Neural progenitor cell (in vitro differentiated cells): ENCODE measurements around the gene HDAC4. TPM values are rescaled to one million over a fixed set of nuclear protein-coding genes. Genes with fewer than 3 reads are reported as not detected.

Experiments
- DNase-seq: peaks from one replicate; pipeline ENCODE4 v3.0.0-alpha.2; 2016; ENCODE audit warnings: low spot score
- H2AFZ ChIP-seq: fragments of 200-600 bp; sonication (generic); replicated peaks from 2 replicates; pipeline ENCODE4 v1.6.1; 2016; ENCODE audit warnings: antibody characterized with exemption
- H3F3A ChIP-seq: fragments of 200-600 bp; sonication (generic); 2 replicates; pipeline ENCODE4 v1.6.1; 2016; ENCODE audit warnings: antibody characterized with exemption, low read depth
- H3K27ac ChIP-seq: fragments of 200-600 bp; sonication (generic); 2 replicates; pipeline ENCODE4 v1.5.1; 2016; ENCODE audit warnings: mild to moderate bottlenecking
- H3K27me3 ChIP-seq: fragments of 200-600 bp; sonication (generic); 2 replicates; pipeline ENCODE4 v1.6.1; 2016; ENCODE audit warnings: mild to moderate bottlenecking, moderate library complexity
- H3K36me3 ChIP-seq: fragments of 200-600 bp; sonication (generic); 2 replicates; pipeline ENCODE4 v1.5.1; 2016
- H3K4me1 ChIP-seq: fragments of 200-600 bp; sonication (generic); 2 replicates; pipeline ENCODE4 v1.6.1; 2016; ENCODE audit warnings: mixed run types
- H3K4me2 ChIP-seq: fragments of 200-600 bp; sonication (generic); 2 replicates; pipeline ENCODE4 v1.6.1; 2016
- H3K4me3 ChIP-seq: fragments of 200-600 bp; sonication (generic); 2 replicates; pipeline ENCODE4 v1.5.1; 2016
- H3K79me2 ChIP-seq: fragments of 200-600 bp; sonication (generic); 2 replicates; pipeline ENCODE4 v1.6.1; 2016; ENCODE audit warnings: low read depth
- H3K9ac ChIP-seq: fragments of 200-600 bp; sonication (generic); 2 replicates; pipeline ENCODE4 v1.6.1; 2016
- H3K9me3 ChIP-seq: fragments of 200-600 bp; sonication (generic); 2 replicates; pipeline ENCODE4 v1.5.1; 2016; ENCODE audit warnings: low read depth
- H4K20me1 ChIP-seq: fragments of 200-600 bp; sonication (generic); 2 replicates; pipeline ENCODE4 v1.6.1; 2016; ENCODE audit warnings: low read depth
- H3K27ac Mint-ChIP-seq: 3 replicates; pipeline ENCODE4 v1.8.0; 2021; ENCODE audit warnings: mixed read lengths
- H3K27me3 Mint-ChIP-seq: 2 replicates; pipeline ENCODE4 v1.8.0; 2022; ENCODE audit warnings: low read depth, mild to moderate bottlenecking, inconsistent platforms, moderate library complexity, mixed read lengths; ENCODE audit not compliant: insufficient read depth
- H3K36me3 Mint-ChIP-seq: 3 replicates; pipeline ENCODE4 v1.8.0; 2021; ENCODE audit warnings: mixed read lengths
- H3K4me1 Mint-ChIP-seq: 3 replicates; pipeline ENCODE4 v1.8.0; 2021; ENCODE audit warnings: mixed read lengths
- H3K4me3 Mint-ChIP-seq: 3 replicates; pipeline ENCODE4 v1.8.0; 2021; ENCODE audit warnings: mild to moderate bottlenecking, moderate library complexity, mixed read lengths
- H3K9me3 Mint-ChIP-seq: 3 replicates; pipeline ENCODE4 v1.8.0; 2020; ENCODE audit warnings: mixed read lengths
- EZH2 ChIP-seq: fragments of 200-600 bp; sonication (generic); IDR thresholded peaks from 2 replicates; pipeline ENCODE4 v1.6.1; 2017; ENCODE audit warnings: antibody characterized with exemption, mild to moderate bottlenecking, moderate library complexity
- EZH2phosphoT487 ChIP-seq: fragments of 200-600 bp; sonication (generic); IDR thresholded peaks from 2 replicates; pipeline ENCODE4 v1.6.1; 2017; ENCODE audit warnings: antibody characterized with exemption
- total RNA-seq: library from RNA; depleted of rRNA; stranded (reverse); fragments of >200 nt; gene quantifications from 2 replicates; pipeline ENCODE4 v1.2.3, GENCODE V29; 2015; ENCODE audit warnings: low replicate concordance
- TF ChIP-seq, protein P1 (sequence below): fragments of 200-600 bp; sonication (generic); IDR thresholded peaks from 2 replicates; pipeline ENCODE4 v1.5.1; 2017; ENCODE audit warnings: antibody characterized with exemption, mild to moderate bottlenecking

Gene HDAC4
- total RNA-seq, 1 donor from 2014 or later, result 36.0 TPM

DNA sequence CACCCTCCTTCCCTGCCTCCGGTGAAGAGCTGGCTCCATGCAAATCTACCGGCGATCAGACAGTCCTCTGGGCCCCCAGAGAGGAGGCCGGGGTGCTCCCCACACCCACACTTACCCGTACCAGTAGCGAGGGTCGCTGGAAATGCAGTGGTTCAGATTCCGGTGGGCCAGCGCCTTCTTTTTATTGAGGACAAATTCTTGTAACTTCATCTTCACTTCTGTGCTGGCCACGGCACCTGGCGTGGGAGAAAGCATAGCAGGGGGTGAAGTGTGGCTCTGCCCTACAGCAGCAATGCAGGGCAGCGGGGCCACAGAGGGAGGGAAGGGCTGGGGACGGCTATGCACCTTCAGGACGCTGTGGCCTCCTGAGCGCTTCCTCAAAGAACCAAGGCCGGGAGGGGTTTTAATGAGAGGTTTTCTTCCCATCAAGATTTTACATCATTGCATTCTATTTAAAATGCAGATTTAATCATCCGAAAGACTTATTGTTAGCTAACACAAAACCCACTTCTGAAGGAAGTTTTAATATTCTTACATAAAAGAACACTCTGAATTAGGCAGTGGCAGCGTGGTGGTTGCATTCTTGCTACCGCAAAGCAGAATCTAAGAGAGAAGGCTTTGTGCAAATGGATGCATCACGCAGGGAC lies 237.0 kb downstream of the HDAC4 start:
- H3K4me1 Mint-ChIP-seq, result peaks cover 2% of the 10 kb centered on the region
- Histone ChIP-seq H3K36me3 (no peaks in the 10 kb centered on the region), H3K4me3 (no peak overlapping the region), H2AFZ (no peak overlapping the region), H3K27ac (no peak overlapping the region), H3K79me2 (no peaks in the 10 kb centered on the region), H3K9me3 (no peaks in the 10 kb centered on the region), H3F3A (no peaks in the 10 kb centered on the region), H3K4me2 (no peak overlapping the region), H3K4me1 (no peaks in the 10 kb centered on the region), H3K9ac (no peak overlapping the region), H4K20me1 (no peaks in the 10 kb centered on the region), H3K27me3 (no peaks in the 10 kb centered on the region)
- TF ChIP-seq, protein P1, sequence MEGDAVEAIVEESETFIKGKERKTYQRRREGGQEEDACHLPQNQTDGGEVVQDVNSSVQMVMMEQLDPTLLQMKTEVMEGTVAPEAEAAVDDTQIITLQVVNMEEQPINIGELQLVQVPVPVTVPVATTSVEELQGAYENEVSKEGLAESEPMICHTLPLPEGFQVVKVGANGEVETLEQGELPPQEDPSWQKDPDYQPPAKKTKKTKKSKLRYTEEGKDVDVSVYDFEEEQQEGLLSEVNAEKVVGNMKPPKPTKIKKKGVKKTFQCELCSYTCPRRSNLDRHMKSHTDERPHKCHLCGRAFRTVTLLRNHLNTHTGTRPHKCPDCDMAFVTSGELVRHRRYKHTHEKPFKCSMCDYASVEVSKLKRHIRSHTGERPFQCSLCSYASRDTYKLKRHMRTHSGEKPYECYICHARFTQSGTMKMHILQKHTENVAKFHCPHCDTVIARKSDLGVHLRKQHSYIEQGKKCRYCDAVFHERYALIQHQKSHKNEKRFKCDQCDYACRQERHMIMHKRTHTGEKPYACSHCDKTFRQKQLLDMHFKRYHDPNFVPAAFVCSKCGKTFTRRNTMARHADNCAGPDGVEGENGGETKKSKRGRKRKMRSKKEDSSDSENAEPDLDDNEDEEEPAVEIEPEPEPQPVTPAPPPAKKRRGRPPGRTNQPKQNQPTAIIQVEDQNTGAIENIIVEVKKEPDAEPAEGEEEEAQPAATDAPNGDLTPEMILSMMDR, result no peak
- TF ChIP-seq EZH2, result no peak
- no peak for TF ChIP-seq EZH2phosphoT487
- no peak for DNase-seq
- no peaks in the 10 kb centered on the region for H3K9me3 Mint-ChIP-seq
- peaks cover 4% of the 10 kb centered on the region for H3K27me3 Mint-ChIP-seq
- H3K36me3 Mint-ChIP-seq, result peaks cover 23% of the 10 kb centered on the region
- H3K4me3 Mint-ChIP-seq, result no peak overlapping the region
- no peak overlapping the region for H3K27ac Mint-ChIP-seq

DNA sequence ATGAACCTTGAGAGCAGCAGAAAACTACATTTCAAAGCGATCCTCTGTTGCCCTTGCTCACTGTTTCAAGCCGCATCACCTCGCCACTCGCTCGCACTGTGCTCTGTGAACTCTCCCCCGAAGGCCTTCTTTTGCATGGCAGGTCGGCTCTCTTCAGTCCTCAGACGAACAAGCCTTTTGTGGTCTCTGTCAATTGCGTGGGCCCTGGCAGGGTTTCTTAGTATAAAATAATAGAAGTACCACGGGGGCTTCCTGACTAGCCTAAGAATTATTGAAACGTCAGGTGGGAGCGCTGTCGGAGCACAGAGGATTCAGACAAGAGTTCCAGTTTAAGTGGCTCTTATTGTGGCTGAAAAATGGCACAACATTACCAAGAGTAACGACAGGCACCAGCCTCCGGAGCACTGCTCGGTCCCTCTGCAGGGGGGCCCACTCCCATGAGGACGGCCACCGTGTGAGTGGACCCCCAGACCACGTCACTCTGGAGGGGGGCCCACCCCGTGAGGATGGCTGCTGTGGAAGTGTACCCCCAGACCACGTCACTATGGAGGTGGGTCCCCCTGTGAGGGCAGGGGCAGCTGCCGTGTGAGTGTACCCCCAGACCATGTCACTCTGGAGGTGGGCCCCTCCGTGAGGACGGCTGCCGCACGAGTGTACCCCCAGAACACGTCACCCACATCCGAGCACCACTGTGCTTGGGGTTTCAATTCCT lies 237.7 kb downstream of the HDAC4 start:
- DNase-seq, result no peak

GRCh38 chr2:239162141-239162821 lies 238.5 kb downstream of the HDAC4 start:
- Histone ChIP-seq H3F3A (no peaks in the 10 kb centered on the region), H3K27ac (no peak overlapping the region), H3K4me3 (no peak overlapping the region), H3K4me1 (peaks cover 6% of the 10 kb centered on the region), H3K9me3 (no peaks in the 10 kb centered on the region), H3K36me3 (no peaks in the 10 kb centered on the region), H2AFZ (no peak overlapping the region), H4K20me1 (peaks cover 4% of the 10 kb centered on the region), H3K9ac (no peak overlapping the region), H3K79me2 (no peaks in the 10 kb centered on the region), H3K4me2 (no peak overlapping the region), H3K27me3 (no peaks in the 10 kb centered on the region)
- Mint-ChIP-seq H3K4me1 (peaks cover 6% of the 10 kb centered on the region), H3K36me3 (peaks cover 24% of the 10 kb centered on the region), H3K27me3 (peaks cover 2% of the 10 kb centered on the region), H3K27ac (no peak overlapping the region), H3K4me3 (no peak overlapping the region), H3K9me3 (no peaks in the 10 kb centered on the region)
- TF ChIP-seq, protein P1, result no peak
- no peak for TF ChIP-seq EZH2phosphoT487
- no peak for TF ChIP-seq EZH2
- DNase-seq, result no peak

More for the DNA sequence above, 237.7 kb downstream of the HDAC4 start:
- TF ChIP-seq EZH2 (no peak), EZH2phosphoT487 (no peak)
- TF ChIP-seq, protein P1, result no peak
- Histone ChIP-seq H3K9me3 (no peaks in the 10 kb centered on the region), H3K79me2 (no peaks in the 10 kb centered on the region), H3K27me3 (no peaks in the 10 kb centered on the region), H3K4me1 (peaks cover 3% of the 10 kb centered on the region), H4K20me1 (no peaks in the 10 kb centered on the region), H3F3A (no peaks in the 10 kb centered on the region), H3K36me3 (no peaks in the 10 kb centered on the region), H2AFZ (no peak overlapping the region), H3K4me3 (no peak overlapping the region), H3K4me2 (no peak overlapping the region), H3K9ac (no peak overlapping the region), H3K27ac (no peak overlapping the region)
- Mint-ChIP-seq H3K4me1 (peaks cover 3% of the 10 kb centered on the region), H3K36me3 (peaks cover 24% of the 10 kb centered on the region), H3K27me3 (peaks cover 3% of the 10 kb centered on the region), H3K9me3 (no peaks in the 10 kb centered on the region), H3K27ac (no peak overlapping the region), H3K4me3 (no peak overlapping the region)
